GM18502 (cell line): ENCODE results near the gene STK10.

Experiments
- ATAC-seq: cut with Tn5 transposase; IDR thresholded peaks from one replicate; pipeline ENCODE4 v1.9.1; 2021; ENCODE audit warnings: mild to moderate bottlenecking; ENCODE audit not compliant: unreplicated experiment, poor library complexity

The STK10 gene

GRCh38 chr5:172095368-172096206 lies 92.4 kb downstream of the STK10 start:
- no peak for ATAC-seq

DNA sequence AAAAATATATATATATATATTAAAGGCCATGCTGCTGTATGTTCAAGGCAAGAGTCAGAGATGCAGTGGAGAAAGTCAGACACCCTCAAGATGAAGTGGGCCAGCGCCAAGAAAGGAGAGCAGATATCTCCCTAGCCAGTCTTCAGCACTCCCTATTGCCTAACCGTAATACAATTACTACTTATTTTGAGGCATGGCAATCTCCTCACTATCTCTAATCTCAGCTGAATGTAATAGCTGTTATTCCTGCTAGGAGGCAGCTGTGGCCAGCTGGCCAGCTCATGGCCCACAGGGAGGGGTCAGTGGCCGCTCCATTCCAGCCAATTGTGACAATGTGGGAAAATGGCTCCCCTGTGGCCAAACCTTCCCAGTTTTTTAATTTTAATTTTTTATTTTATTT lies 94.1 kb downstream of the STK10 start:
- no peak for ATAC-seq

- ATAC-seq = no peak
These were observed 94.5 kb downstream of the STK10 start for GRCh38 chr5:172093559-172093958.

DNA sequence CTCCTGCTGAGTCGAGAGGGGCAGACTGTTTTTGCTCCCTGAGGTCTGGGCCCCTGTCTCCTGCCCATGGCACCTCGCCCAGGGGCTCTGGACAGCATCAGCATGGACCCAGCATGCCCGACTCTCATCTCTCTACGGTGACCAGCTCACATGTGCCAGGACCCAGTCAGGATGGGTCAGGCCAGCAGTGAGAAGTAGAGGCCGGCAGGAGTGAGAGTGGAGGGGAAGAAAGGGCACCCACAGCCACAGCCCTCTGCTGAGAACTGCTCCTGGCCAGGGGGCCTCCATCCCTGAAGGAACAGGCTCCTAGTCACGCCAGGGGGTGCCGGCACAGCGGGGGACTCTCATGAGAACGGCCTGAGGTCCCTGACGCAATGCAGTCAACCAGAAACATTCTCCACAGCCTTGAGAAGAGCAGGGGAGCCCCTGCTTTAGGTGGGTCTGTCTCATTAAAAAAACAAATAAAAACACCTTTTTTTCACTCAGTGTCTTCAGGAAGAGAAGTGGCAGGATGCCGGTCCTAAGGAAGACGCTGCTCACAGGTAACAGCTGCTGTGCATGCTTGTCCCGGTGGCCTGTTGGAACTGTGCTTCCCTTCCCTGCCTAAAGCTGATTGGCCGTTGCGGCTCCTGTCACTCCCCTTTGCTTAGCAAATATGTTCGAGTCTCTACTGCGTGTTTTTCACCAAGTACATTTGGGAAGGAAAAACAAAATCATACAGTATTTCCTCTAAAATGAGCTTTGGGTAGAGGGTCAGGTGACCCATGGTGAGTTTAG lies 95.9 kb downstream of the STK10 start:
- no peak for ATAC-seq

GRCh38 chr5:172090976-172091547 lies 97.0 kb downstream of the STK10 start:
- no peak for ATAC-seq

DNA sequence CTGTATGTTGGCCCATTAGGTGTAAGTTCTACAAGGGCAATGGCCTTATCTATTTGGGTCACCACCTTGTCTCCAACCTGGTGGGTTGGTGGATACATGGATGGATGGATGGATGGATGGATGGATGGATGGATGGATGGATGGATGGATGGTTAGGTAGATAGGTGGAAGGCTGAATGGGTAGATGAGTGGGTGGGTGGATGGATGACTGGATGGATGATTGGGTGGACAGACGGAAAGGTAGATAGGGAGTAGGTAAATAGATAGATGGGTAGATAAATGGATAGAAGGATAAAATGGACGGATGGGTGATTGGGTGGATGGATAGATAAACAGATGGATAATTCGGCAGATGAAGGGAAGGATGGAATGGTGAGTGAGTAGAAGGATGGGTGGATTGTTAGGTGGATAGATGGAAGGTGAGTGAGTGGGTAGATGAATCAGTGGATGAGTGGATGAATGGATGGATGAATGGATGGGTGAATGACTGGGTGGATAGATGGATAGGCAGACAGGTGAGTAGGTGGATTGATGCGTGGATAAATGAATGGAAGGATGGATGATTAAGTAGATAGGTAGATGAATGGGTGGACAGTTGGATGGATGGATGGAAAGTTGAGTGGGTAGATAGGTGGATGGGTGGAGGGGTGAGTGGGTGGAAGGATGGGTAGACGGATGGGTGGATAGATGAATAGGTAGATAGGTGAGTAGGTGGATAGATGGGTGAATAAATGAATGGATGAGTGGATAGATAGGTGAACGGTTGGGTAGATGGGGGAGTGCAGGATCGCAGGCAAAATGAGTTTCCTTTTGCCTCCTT lies 98.5 kb downstream of the STK10 start:
- no peak for ATAC-seq

DNA sequence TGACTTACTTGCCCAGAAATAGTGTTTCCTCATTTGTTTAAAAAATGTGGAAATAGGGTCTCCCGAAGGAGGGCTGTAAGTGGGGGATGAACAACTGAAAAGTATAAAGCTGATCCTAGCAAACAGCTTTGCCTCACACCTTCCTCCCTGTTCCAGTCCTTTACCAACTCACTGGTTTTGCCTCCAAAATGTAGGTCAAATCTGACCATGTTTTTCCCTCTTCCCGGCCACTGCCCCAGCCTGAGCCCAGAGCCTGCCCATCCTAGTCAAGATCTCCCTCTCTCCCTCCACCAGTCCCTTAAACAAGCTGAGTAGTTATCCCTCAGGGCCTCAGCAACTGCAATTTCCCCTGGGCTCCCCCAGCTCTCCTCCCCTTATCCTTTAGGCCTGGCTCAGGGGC lies 99.2 kb downstream of the STK10 start:
- no peak for ATAC-seq

DNA sequence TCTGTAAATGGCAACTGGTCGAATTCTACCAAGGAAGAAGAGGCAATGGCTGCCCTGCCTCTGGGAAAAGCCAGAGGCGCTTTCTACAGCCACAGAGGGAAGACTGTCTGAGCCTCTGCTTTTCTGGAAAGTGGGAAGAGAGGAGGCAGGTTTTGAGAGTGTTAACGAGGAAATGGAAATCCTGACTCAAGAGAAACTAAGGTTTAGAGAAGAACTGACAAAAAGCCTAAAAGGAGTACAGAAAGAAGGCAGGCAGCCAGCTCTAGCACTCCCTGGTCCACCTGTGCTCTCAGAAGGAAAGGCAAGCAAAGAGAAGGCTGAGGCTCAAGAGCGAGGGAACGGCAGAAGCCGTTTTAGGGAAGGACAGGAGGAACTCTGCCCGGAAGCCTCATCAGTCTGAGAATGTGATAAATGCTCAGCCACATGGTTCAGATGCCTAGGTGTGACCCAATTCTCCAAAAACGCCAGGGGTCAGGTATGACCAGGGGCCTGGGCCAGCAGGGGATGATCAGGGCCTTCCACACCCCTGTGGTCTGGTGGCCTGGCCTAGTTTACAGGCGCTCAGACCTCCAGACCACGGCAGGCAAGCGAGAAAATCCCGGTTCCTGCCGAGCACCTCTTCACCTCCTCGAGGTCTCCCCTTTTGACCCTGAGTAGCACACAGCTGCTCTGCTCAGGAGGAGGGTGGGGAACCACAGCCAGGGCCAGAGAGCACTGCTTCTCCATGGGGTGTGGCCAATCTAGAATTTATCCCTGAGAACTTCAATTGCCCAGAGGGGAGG lies 101.6 kb downstream of the STK10 start:
- ATAC-seq = no peak

DNA sequence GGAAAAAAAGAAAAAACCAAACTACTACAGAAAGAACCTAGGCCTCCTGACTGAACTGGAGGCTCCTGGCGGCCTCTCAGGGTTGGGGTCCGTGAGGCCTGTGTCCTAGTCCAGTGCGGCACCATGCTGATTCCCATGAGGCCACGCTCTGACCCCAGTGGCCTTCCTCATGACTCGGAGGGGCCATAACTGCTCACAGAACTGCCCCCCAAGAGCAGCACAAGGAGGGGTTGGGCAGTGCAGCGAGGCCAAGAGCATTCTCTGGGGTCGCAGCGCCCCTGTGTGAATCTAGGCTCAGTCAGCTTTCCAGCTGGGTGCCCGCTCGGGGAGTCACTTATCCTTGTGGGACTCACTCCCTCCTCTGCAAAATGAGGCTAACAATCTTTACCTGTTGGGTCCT lies 102.3 kb downstream of the STK10 start:
- ATAC-seq = no peak

DNA sequence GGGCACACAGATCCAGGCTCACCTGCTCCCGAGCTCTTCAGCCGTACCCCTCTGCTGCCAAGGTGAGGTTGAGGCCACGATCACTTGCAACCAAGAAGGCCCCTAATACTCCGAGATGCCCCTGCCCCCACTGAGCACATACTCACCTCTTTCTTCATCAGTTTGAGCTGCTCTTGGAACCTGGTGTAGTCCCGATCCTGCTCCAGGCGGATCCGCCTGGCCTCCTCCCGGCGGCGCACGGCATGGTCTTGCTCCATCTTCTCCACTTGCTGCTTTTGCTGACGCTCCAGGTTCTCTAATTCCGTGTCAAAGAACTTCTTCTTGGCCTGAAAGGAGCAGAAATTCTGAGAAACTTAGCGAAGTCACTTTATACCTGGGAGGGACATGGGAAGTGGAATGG lies 105.8 kb downstream of the STK10 start:
- no peak for ATAC-seq

- no peak for ATAC-seq
These were observed 108.1 kb downstream of the STK10 start for GRCh38 chr5:172079876-172080275.

DNA sequence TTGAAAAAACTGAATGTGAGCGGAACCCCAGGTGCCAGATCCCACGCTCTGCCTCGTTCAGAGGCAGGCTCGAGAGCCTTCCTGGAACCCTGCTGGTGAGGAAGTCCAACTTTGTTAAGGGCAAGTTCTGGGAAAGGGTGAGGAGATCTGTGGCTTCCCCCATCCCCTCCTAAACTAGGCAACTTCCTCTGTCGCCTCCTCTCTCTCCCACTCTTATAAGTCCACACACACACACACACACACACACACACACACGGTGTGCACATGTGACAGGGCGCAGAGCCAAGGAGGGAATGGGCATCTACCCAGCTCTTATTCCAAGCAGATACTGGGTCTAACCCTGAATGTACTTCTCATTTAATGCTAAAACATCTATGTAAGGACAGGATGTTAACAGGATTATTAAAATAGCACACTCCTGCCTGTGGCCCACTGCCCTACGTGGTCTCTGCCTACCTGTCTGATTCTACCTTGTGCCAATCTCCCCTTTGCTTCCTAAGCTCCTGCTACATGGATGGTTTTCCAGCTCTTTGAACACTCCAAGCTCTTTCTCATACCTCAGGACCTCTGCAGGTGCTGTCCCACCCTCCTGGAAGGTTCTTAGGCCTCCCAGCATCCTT lies 109.2 kb downstream of the STK10 start:
- no peak for ATAC-seq

- ATAC-seq = no peak
These were observed 110.2 kb downstream of the STK10 start for GRCh38 chr5:172077664-172078425.

DNA sequence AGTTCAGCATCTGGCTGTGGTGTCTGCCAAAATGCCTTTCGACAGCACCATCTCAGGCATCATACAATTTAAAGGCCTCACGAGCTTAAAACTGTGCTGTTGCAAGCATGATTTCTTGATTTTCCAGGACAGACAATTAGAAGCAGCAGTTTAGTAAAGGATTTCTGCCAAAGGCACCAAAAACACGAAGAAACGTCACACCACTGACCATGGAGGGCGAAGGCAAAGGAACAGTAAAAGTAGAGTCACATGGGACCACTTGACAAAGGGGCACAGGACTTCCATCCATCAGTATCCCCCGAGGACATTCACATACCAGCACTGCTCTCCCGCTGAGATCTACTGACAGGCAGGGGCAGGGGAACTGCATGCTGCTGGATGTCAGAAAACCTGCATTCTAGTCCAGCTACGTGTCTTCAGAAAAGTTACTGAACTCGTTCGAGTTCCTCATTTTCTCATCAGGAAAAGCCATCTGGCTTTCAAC lies 111.2 kb downstream of the STK10 start:
- no peak for ATAC-seq

DNA sequence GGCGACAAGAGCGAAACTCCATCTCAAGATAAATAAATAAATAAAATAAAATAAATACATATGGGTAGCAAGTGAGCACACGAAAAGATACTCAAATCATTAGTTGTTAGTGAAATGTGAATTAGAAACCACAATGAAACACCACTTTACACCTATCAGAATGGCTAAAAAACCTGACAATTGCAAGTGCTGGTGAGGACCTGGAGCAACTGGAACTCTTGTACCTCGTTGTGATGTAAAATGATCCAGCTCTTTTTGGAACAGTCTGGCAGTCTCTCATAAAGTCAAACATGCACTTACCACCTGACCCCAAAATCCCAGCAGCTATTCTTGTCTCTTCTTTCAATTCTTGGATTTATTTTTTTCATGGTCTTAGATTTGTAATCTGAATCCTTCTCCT lies 112.4 kb downstream of the STK10 start:
- ATAC-seq = no peak

- no peak for ATAC-seq
These were observed 113.1 kb downstream of the STK10 start for GRCh38 chr5:172074896-172075295.

- ATAC-seq = no peak
These were observed 116.6 kb downstream of the STK10 start for GRCh38 chr5:172071309-172071875.

DNA sequence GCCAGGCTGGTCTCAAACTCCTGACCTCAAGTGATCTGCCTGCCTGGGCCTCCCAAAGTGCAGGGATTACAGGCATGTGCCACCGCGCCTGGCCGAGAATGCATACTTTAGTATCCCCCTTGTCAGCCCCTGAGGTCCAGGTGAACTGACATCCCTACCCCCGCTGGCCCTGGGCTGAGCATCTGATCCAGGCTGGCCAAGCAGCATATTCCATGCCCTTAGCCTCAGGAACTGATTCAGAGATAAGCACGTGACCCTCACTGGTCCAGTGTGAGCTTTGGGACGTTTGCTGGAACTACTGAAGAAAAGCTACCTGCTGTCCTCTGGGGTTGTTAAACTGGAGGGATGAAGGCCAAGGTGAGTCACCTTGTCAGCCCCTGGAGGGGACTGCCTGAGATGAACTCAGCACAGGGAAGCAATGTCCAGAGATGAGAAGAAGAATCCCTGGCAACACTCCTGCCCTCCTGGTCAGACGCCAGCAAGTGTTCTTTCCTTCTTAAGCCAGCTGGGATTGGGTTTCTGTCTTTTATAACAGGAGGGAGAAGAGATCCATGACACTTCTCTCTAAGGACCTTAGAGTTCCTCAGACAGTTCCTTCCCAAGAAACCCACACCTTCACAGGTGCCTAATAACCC lies 122.5 kb downstream of the STK10 start:
- ATAC-seq = no peak
